ENCODE results near the gene ROR2. TPM values are rescaled to one million over a fixed set of nuclear protein-coding genes. Genes with fewer than 3 reads are reported as not detected.
A peak's percentile ranks its signal among the peaks of the same experiment; 100 is the strongest.

ROR2 gene
- total RNA-seq, 2 donors from 2014 or later = 4.0 to 5.4 TPM

- DNase-seq = no peak
- Histone ChIP-seq H3K9me3 (no peaks in the 10 kb centered on the region), H3K4me1 (no peaks in the 10 kb centered on the region), H3K27me3 (no peaks in the 10 kb centered on the region), H3K4me3 (no peak overlapping the region), H3K27ac (no peak overlapping the region), H3K36me3 (replicated peaks in 1 of 2; ENCODE audit: insufficient read depth in 1 of 2, low read depth in 2 of 2) (no peaks in the 10 kb centered on the region)
- intact Hi-C loops (cut with DNase I) = no loop called here
- TF ChIP-seq, protein P1, sequence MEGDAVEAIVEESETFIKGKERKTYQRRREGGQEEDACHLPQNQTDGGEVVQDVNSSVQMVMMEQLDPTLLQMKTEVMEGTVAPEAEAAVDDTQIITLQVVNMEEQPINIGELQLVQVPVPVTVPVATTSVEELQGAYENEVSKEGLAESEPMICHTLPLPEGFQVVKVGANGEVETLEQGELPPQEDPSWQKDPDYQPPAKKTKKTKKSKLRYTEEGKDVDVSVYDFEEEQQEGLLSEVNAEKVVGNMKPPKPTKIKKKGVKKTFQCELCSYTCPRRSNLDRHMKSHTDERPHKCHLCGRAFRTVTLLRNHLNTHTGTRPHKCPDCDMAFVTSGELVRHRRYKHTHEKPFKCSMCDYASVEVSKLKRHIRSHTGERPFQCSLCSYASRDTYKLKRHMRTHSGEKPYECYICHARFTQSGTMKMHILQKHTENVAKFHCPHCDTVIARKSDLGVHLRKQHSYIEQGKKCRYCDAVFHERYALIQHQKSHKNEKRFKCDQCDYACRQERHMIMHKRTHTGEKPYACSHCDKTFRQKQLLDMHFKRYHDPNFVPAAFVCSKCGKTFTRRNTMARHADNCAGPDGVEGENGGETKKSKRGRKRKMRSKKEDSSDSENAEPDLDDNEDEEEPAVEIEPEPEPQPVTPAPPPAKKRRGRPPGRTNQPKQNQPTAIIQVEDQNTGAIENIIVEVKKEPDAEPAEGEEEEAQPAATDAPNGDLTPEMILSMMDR (IDR thresholded peaks at IDR 0.05) = no peak
- no peak for TF ChIP-seq POLR2A (IDR thresholded peaks at IDR 0.05)
- WGBS, 2 donors = 23 to 40% methylated on average over 1 of the region's 1 CpG
- no peak for ATAC-seq
These were observed 189.1 kb downstream of the ROR2 start for GRCh38 chr9:91760906-91761305.

DNA sequence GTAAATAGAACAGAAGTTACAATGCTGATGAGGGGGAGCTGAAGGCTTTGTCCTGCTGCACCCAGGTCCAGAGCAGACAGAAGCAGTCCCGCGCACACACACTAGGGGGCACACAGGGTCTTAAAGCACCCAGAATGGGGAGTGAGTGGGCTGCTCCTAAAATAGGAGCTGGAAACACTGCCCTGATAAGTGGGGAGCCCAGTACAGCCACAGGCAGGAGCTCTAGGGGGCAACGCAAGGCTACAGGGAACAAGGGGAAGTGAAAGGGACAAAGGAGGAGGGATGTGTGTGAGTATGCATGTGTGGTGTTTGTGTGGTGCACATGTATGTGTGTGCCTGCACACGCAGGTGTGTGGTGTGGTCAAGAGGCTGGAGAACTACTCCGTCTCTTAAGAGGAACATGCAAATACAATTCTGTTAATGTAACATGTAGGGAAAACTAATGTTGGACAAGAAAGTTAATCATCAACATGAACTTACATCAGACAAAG is 191.5 kb downstream of the ROR2 start:
- Histone ChIP-seq H3K27ac (no peak overlapping the region), H3K4me1 (no peaks in the 10 kb centered on the region), H3K36me3 (replicated peaks in 1 of 2; ENCODE audit: insufficient read depth in 1 of 2, low read depth in 2 of 2) (no peaks in the 10 kb centered on the region), H3K27me3 (no peaks in the 10 kb centered on the region), H3K4me3 (no peak overlapping the region), H3K9me3 (no peaks in the 10 kb centered on the region)
- intact Hi-C loops (cut with DNase I) = no loop called here
- WGBS, 2 donors = 52 to 59% methylated on average over 5 of the region's 5 CpGs
- ATAC-seq = no peak
- TF ChIP-seq, protein P1 (IDR thresholded peaks at IDR 0.05) = peak in 3 of 7 experiments; percentile 6 to 22 (median 16)
- TF ChIP-seq POLR2A (IDR thresholded peaks at IDR 0.05) = no peak
- peak in 2 of 4 donors; percentile 18 to 23 for DNase-seq

DNA sequence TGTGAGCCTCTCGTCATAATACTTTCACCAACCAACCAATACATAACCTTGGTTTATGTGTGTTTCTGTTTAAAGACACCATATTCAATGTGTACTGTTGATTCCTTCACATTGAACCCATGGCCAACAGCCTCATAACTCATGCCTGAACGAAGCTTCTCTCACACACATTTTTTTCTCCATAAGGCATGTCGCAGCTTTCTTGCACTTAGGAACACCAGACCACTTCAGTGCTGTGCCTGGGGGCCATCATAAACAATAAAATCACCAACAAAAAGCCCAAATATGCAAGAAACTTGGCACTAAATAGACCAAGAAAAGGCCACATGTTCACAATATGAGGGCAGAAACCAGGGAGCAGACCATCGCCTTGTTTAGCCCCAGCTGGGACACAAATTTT is 192.2 kb downstream of the ROR2 start:
- Histone ChIP-seq H3K4me3 (no peak overlapping the region), H3K27ac (no peak overlapping the region), H3K27me3 (no peaks in the 10 kb centered on the region), H3K9me3 (no peaks in the 10 kb centered on the region), H3K4me1 (no peaks in the 10 kb centered on the region), H3K36me3 (replicated peaks in 1 of 2; ENCODE audit: insufficient read depth in 1 of 2, low read depth in 2 of 2) (no peaks in the 10 kb centered on the region)
- ATAC-seq (no peak), DNase-seq (no peak)
- intact Hi-C loops (cut with DNase I) = no loop called here
- TF ChIP-seq, protein P1 (IDR thresholded peaks at IDR 0.05) = no peak
- no peak for TF ChIP-seq POLR2A (IDR thresholded peaks at IDR 0.05)
- 80% methylated on average over 4 of the region's 4 CpGs for WGBS, 2 donors

GRCh38 chr9:91756510-91756780 is 193.6 kb downstream of the ROR2 start:
- intact Hi-C loops (cut with DNase I) = no loop called here
- no peak overlapping the region for H3K27ac ChIP-seq

More at GRCh38 chr9:91756510-91756780, 193.6 kb downstream of the ROR2 start:
- no peaks in the 10 kb centered on the region for H3K27me3 ChIP-seq
- DNase-seq = no peak
- no peak for ATAC-seq
- TF ChIP-seq, protein P1 (IDR thresholded peaks at IDR 0.05) = no peak
- TF ChIP-seq POLR2A (IDR thresholded peaks at IDR 0.05) = no peak
- H3K4me3 ChIP-seq = no peak overlapping the region
- WGBS, 2 donors = 74 to 80% methylated on average over 4 of the region's 4 CpGs
- H3K36me3 ChIP-seq (replicated peaks in 1 of 2; ENCODE audit: insufficient read depth in 1 of 2, low read depth in 2 of 2) = no peaks in the 10 kb centered on the region
- no peaks in the 10 kb centered on the region for H3K4me1 ChIP-seq
- no peaks in the 10 kb centered on the region for H3K9me3 ChIP-seq
